Hematopoietic multipotent progenitor cell treated with erythropoietin and hydrocortisone succinate and interleukin-3 and kit ligand, for 15 days (in vitro differentiated cells): ENCODE results near the gene COA1.
A peak's percentile ranks its signal among the peaks of the same experiment; 100 is the strongest.
"Not testable (repeated sequence)": the region's sequence is repeated elsewhere in the genome, so short reads cannot be mapped to it uniquely, and the experiment has no call there.

Experiments used
- DNase-seq: peaks from one replicate; pipeline ENCODE4 v3.0.0-alpha.2; 2015; ENCODE audit warnings: low spot score

COA1 gene

GRCh38 chr7:43689115-43689514, 40.2 kb downstream of the COA1 start:
- DNase-seq, result no peak

GRCh38 chr7:43687866-43688265, 41.5 kb downstream of the COA1 start:
- DNase-seq, result not testable (repeated sequence)

GRCh38 chr7:43686991-43687390, 42.3 kb downstream of the COA1 start:
- no peak for DNase-seq

GRCh38 chr7:43680736-43681135, 48.6 kb downstream of the COA1 start:
- no peak for DNase-seq

- no peak for DNase-seq
Observed at GRCh38 chr7:43679210-43680068, 49.9 kb downstream of the COA1 start.

- DNase-seq, result no peak
Observed at GRCh38 chr7:43678315-43678714, 51.0 kb downstream of the COA1 start.

- no peak for DNase-seq
Observed at GRCh38 chr7:43677864-43678263, 51.5 kb downstream of the COA1 start.

- DNase-seq, result peak; percentile 47
Observed at GRCh38 chr7:43674559-43675436, 54.5 kb downstream of the COA1 start.

- DNase-seq, result not testable (repeated sequence)
Observed at GRCh38 chr7:43673243-43673976, 55.9 kb downstream of the COA1 start.

- DNase-seq, result no peak
Observed at GRCh38 chr7:43671521-43671920, 57.8 kb downstream of the COA1 start.

- no peak for DNase-seq
Observed at GRCh38 chr7:43669286-43670081, 59.8 kb downstream of the COA1 start.

- no peak for DNase-seq
Observed at GRCh38 chr7:43668035-43668434, 61.3 kb downstream of the COA1 start.

GRCh38 chr7:43666938-43667337, 62.4 kb downstream of the COA1 start:
- DNase-seq, result no peak

- no peak for DNase-seq
Observed at GRCh38 chr7:43664681-43665080, 64.6 kb downstream of the COA1 start.

GRCh38 chr7:43660141-43660540, 69.2 kb downstream of the COA1 start:
- no peak for DNase-seq

GRCh38 chr7:43659549-43659896, 69.8 kb downstream of the COA1 start:
- no peak for DNase-seq

GRCh38 chr7:43658718-43659548, 70.4 kb downstream of the COA1 start:
- no peak for DNase-seq

GRCh38 chr7:43656997-43657396, 72.3 kb downstream of the COA1 start:
- DNase-seq, result no peak

- no peak for DNase-seq
Observed at GRCh38 chr7:43655584-43655983, 73.7 kb downstream of the COA1 start.

- no peak for DNase-seq
Observed at GRCh38 chr7:43653891-43654504, 75.3 kb downstream of the COA1 start.
